UCSD-AML1 (cell line): ENCODE measurements around the gene DUOXA1.
"Not testable (repeated sequence)": the region's sequence is repeated elsewhere in the genome, so short reads cannot be mapped to it uniquely, and the experiment has no call there.

Experiments used
- DNase-seq: peaks from one replicate; lab custom pipeline; 2025; ENCODE audit not compliant: unreplicated experiment; lab: John Stamatoyannopoulos, UW

The DUOXA1 gene

GRCh38 chr15:45093013-45093412 lies 36.7 kb downstream of the DUOXA1 start:
- no peak for DNase-seq

- DNase-seq, result no peak
These were observed 38.1 kb downstream of the DUOXA1 start for GRCh38 chr15:45091576-45091975.

DNA sequence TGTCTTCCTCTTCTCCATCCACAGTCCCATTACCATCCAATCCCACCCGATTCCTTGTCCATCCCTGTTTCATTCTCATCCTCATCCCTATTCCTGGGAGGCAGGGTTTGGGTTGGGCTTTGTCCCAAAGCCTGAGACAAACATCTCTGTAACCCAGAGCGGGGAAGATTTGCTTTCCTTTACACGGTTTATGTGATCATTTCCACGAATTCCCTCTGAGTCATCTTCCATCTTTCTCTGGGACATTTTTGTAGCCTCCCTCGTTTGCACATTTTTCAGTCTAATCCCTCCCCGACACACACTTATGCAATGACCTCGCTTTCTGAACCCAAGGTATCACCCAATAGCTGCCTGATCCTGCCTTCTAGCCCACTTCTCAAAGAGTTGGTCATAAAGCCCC lies 38.5 kb downstream of the DUOXA1 start:
- DNase-seq, result no peak

DNA sequence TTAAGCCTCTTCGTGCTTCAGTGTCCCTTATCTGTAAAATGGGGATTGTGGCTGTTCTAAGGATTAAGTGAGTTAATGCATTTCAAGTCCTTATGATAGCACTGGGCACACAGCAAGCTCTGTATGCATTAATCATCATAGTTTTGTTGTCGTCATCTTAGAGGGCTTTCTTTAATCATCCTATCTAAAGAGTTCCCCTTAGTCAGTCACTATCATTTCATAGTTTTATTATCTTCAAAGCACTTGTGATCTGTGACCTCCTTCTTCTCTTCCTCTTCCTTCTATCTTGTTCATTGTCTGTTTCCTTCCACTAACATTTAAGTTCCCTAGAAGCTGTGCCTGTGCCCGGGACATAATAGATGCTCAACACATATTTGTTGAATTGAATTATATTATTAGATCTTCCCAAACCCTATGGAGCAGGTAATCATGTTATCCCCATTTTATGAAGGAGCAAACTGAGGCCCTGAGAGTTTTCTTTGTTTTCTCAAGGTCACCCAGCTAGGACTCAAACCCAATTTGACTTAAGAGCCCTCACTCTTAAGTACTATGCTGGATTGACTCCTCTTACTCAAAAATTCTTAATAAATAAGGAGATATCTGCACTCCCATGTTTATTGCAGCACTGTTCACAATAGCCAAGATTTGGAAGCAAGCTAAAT lies 39.8 kb downstream of the DUOXA1 start:
- DNase-seq, result no peak

- DNase-seq, result no peak
These were observed 40.6 kb downstream of the DUOXA1 start for GRCh38 chr15:45088801-45089711.

GRCh38 chr15:45087513-45087912 lies 42.2 kb downstream of the DUOXA1 start:
- no peak for DNase-seq

DNA sequence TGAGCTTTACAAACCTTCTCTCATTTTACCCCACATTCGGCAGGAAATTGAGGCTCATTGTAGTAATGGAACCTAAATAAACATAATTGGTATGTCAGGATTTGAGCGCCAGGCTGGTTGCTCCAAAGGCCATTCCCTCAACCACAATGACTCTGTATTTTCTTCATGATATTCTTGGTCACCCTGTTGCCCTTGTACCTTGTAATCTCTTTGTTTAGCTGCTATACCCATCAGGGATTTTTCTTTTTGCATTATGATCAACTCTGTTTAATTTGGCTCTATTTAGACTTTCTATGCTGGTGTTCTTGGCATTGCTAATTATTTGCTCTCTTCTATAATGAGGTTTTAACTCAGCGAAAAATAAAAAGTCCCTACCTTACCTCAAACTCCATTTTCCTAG lies 45.5 kb downstream of the DUOXA1 start:
- DNase-seq, result no peak

DNA sequence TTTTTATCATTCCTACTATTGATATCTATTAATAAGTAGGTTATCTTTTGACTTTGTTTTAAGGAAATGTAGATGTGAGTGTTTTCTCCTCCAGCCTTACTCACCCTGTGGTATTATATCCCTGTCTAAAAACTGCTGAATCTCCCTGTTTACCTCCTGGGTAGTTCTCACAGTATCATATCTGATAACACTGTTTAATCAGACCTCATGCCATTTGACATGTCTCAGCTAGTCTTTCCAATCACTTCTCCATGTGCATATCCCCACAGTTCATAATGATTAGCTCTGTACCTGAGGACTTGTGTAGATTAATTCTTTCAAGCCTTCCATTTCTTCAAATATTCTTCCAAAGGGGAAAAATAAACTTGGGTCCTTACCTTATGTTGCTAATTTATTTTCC lies 46.5 kb downstream of the DUOXA1 start:
- no peak for DNase-seq

GRCh38 chr15:45082412-45082811 lies 47.3 kb downstream of the DUOXA1 start:
- DNase-seq, result not testable (repeated sequence)

DNA sequence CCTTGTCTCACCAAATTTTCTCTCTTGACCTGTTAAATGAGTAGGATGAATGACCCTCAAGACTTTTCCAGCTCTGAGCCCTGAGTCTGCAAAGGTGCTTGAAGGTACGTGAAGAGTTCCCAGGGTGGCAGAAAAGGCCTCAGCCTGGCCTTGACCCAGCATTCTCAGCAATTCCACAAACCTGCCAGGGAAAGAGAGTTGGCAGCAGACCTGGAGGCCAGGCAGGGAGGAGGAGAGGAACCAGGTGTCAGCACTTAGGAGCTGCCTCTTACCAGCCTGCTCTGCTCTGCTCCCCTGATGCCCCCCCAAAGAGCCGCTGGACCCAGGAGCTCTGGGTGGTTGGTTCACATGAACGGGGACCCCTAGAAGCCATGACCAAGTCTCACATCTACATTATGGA lies 49.1 kb downstream of the DUOXA1 start:
- DNase-seq, result not testable (repeated sequence)

GRCh38 chr15:45079628-45080246 lies 49.9 kb downstream of the DUOXA1 start:
- not testable (repeated sequence) for DNase-seq

DNA sequence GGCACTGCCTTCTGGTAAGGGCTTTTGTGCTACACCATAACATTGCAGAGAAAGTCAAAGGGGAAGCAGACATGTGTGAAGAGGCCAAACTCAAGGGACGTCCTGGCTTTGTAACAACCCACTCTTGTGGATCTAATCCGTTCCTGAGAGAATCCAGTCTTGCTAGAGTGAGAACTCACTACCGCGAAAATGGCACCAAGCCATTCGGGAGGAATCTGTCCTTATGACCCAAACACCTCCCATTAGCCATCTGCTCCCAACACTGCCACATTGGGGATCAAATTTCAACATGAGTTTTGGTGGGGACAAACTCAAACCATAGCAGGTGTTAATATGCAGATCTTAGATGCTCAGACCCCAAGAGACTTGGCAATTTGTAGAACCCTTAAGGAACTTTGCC lies 50.5 kb downstream of the DUOXA1 start:
- not testable (repeated sequence) for DNase-seq

- not testable (repeated sequence) for DNase-seq
These were observed 52.3 kb downstream of the DUOXA1 start for GRCh38 chr15:45077391-45077790.

GRCh38 chr15:45075440-45076320 lies 54.0 kb downstream of the DUOXA1 start:
- not testable (repeated sequence) for DNase-seq

- not testable (repeated sequence) for DNase-seq
These were observed 56.1 kb downstream of the DUOXA1 start for GRCh38 chr15:45073602-45074001.

- DNase-seq, result not testable (repeated sequence)
These were observed 59.7 kb downstream of the DUOXA1 start for GRCh38 chr15:45069942-45070360.
